HUES48 (cell line): Measurements from ENCODE around the gene TCOF1.

ENCODE experiments used
- H3K27ac ChIP-seq: one replicate; pipeline ENCODE4 v1.7.0; 2013; ENCODE audit warnings: low read depth, low read length, inconsistent platforms
- H3K27me3 ChIP-seq: 2 replicates; pipeline ENCODE4 v1.6.1; 2013; ENCODE audit warnings: mild to moderate bottlenecking, low read length; ENCODE audit not compliant: control insufficient read depth, insufficient read depth
- H3K36me3 ChIP-seq: 2 replicates; pipeline ENCODE4 v1.6.1; 2013; ENCODE audit warnings: low read length; ENCODE audit not compliant: control insufficient read depth, insufficient read depth
- H3K4me1 ChIP-seq: 2 replicates; pipeline ENCODE4 v1.6.1; 2013; ENCODE audit warnings: mild to moderate bottlenecking, low read length; ENCODE audit not compliant: control insufficient read depth, insufficient read depth
- H3K4me3 ChIP-seq: 2 replicates; pipeline ENCODE4 v1.5.1; 2013; ENCODE audit warnings: mild to moderate bottlenecking, low read depth, low read length
- H3K9ac ChIP-seq: 2 replicates; pipeline ENCODE4 v1.6.1; 2013; ENCODE audit warnings: mild to moderate bottlenecking, low read depth, low read length, moderate library complexity
- H3K9me3 ChIP-seq: 2 replicates; pipeline ENCODE4 v1.6.1; 2013; ENCODE audit warnings: low read length; ENCODE audit not compliant: control insufficient read depth, insufficient read depth

The TCOF1 gene

GRCh38 chr5:150441813-150442698 lies 84.6 kb downstream of the TCOF1 start:
- no peaks in the 10 kb centered on the region for H3K9me3 ChIP-seq
- no peak overlapping the region for H3K4me3 ChIP-seq
- H3K36me3 ChIP-seq, result peaks cover 41% of the 10 kb centered on the region
- H3K27ac ChIP-seq, result peak overlapping the region; percentile 72
- H3K4me1 ChIP-seq, result peaks cover 2% of the 10 kb centered on the region; the same call in 1 of the 2 replicates
- no peak overlapping the region for H3K9ac ChIP-seq
- no peaks in the 10 kb centered on the region for H3K27me3 ChIP-seq

DNA sequence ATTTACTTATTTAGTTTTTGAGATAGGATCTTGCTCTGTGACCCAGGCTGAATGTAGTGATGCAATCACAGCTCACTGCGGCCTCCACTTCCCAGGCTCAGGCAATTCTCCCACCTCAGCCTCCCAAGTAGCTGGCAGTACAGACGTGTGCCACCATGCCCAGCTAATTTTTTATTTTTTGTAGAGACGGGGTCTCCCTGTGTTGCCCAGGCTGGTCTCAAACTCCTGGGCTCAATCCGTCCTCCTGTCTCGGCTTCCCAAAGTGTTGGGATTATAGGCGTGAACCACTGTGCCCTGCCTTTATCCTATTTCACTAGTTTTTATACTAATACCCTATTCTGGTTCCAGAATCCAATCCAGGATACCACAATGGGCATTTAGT lies 85.2 kb downstream of the TCOF1 start:
- H3K9ac ChIP-seq, result no peak overlapping the region
- no peaks in the 10 kb centered on the region for H3K9me3 ChIP-seq
- no peak overlapping the region for H3K27ac ChIP-seq
- H3K4me3 ChIP-seq, result no peak overlapping the region
- H3K27me3 ChIP-seq, result no peaks in the 10 kb centered on the region
- H3K36me3 ChIP-seq, result peaks cover 48% of the 10 kb centered on the region
- H3K4me1 ChIP-seq, result peaks cover 4% of the 10 kb centered on the region

DNA sequence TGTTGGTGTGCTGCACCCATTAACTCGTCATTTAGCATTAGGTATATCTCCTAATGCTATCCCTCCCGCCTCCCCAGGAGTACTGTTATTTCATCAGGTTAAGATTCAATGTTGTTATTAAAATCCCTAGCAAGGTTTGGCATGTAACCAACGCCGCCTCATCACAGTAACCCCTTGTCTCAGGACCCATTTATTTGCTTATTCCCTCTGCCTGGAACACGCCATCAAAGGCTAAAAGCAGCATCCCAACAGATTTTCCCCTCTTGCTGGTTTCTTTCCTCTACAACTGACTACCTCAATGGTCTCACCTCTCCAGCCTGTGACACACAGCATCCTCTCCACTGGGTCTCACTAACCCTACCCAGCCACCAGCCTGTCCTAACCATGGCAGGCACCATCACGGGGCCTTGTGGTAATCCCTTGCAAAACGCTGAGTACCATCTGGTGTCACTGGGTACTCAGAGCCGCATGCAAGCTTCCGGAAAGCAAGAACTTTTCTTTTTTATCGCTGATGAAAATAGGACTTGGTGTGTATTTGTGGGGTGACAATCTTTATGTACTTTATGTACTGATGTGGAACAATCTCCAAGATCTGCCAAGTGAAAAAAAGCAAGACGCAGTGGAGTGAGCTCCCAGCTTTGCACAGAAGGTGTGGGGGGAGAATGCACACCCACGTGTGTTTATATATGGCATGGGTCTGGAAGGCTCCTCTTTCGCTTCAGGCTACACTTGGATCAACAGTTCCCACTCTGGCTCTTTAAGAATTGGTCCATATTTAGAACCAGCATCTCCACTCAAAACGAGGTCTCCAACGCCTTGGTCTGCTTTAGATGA lies 86.0 kb downstream of the TCOF1 start:
- Histone ChIP-seq H3K27me3 (no peaks in the 10 kb centered on the region), H3K27ac (peak overlapping the region; percentile 11), H3K9me3 (no peaks in the 10 kb centered on the region), H3K4me1 (peaks cover 11% of the 10 kb centered on the region), H3K36me3 (peaks cover 55% of the 10 kb centered on the region), H3K9ac (no peak overlapping the region), H3K4me3 (no peak overlapping the region)

DNA sequence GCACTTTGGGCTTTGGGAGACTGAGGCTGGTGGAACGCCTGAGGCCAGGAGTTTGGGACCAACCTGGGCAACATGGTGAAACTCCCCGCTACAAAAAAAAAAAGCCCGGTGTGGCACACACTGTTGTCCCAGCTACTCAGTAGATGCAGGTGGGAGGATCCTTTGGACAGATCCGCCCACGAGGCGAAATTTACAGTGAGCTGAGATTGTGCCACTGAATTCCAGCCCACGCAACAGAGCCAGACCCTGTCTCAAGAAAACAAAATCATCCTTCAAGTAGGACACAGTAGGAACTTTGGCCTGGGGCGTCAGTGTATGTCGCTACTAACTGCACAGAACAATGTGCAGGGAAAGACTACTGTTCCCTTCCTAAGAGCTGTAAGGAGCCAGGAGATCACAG lies 87.3 kb downstream of the TCOF1 start:
- Histone ChIP-seq H3K4me1 (peaks cover 11% of the 10 kb centered on the region), H3K9ac (no peak overlapping the region)

DNA sequence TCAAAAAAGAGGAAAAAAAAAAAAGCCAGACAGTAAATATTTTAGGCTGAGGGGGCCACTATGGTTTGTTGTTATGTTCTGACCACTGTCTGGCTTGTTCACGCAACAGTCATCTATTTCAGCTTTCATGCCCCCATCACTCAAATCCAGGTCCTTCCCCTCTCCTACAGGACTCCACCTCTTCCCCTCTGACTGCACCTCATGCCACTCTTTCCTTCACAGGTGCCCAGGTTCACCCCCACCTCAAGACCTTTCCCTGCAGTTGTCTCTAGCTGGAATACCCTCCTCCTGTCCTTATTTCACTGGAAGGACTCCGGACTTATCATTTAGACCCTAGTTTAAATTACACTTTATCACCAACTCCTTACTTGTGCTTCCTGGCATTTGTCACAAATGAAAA lies 88.6 kb downstream of the TCOF1 start:
- Histone ChIP-seq H3K36me3 (peaks cover 59% of the 10 kb centered on the region), H3K27me3 (no peaks in the 10 kb centered on the region), H3K27ac (peak overlapping the region; percentile 99), H3K9me3 (no peaks in the 10 kb centered on the region), H3K4me3 (no peak overlapping the region), H3K4me1 (peaks cover 10% of the 10 kb centered on the region), H3K9ac (no peak overlapping the region)

More for the DNA sequence above, 87.3 kb downstream of the TCOF1 start:
- H3K27ac ChIP-seq, result no peak overlapping the region
- H3K36me3 ChIP-seq, result peaks cover 59% of the 10 kb centered on the region
- H3K9me3 ChIP-seq, result no peaks in the 10 kb centered on the region
- no peak overlapping the region for H3K4me3 ChIP-seq
- no peaks in the 10 kb centered on the region for H3K27me3 ChIP-seq

GRCh38 chr5:150446583-150446982 lies 89.1 kb downstream of the TCOF1 start:
- Histone ChIP-seq H3K27me3 (no peaks in the 10 kb centered on the region), H3K36me3 (peaks cover 59% of the 10 kb centered on the region), H3K9ac (no peak overlapping the region), H3K9me3 (no peaks in the 10 kb centered on the region), H3K4me1 (peaks cover 9% of the 10 kb centered on the region), H3K4me3 (no peak overlapping the region), H3K27ac (peak overlapping the region; percentile 99)

- Histone ChIP-seq H3K27ac (peak overlapping the region; percentile 99), H3K9me3 (no peaks in the 10 kb centered on the region), H3K4me1 (peaks cover 9% of the 10 kb centered on the region), H3K4me3 (no peak overlapping the region), H3K9ac (no peak overlapping the region), H3K36me3 (peaks cover 59% of the 10 kb centered on the region), H3K27me3 (no peaks in the 10 kb centered on the region)
Measured at GRCh38 chr5:150447188-150447587, 89.7 kb downstream of the TCOF1 start.

- Histone ChIP-seq H3K9me3 (no peaks in the 10 kb centered on the region), H3K9ac (peak overlapping the region; percentile 98), H3K27ac (peak overlapping the region; percentile 99), H3K4me3 (peak overlapping the region; percentile 81), H3K4me1 (peaks cover 9% of the 10 kb centered on the region), H3K27me3 (no peaks in the 10 kb centered on the region), H3K36me3 (peaks cover 55% of the 10 kb centered on the region)
Measured at GRCh38 chr5:150448334-150448733, 90.8 kb downstream of the TCOF1 start.

DNA sequence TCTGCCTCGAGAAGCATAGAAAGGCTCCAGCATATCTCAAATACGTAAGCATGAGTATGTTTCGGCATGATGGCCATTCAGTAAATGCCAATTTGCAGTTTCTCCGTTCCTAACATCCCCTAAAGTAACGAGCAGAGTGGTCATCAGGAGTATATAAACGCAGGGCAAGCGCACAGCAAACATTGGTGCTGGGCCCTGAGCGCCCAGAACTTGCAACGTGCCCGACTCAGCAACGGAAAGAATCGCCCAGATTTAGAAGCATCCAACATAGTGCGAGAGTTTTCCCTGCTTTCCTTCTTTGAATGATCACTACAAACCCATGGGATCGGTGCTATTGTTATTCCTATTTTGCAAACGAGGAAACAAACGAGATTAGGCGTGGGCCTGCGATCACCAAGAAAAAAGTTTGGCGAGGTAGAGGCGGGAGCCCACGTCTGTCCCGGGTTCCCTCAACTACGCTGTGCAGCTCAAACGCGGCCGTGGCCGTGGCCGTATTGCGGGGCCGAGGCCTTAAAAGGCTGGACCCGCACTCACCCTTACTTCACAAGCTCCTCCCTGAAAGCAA lies 91.5 kb downstream of the TCOF1 start:
- Histone ChIP-seq H3K27me3 (no peaks in the 10 kb centered on the region), H3K9me3 (no peaks in the 10 kb centered on the region), H3K4me1 (peaks cover 9% of the 10 kb centered on the region), H3K9ac (peak overlapping the region; percentile 98), H3K36me3 (peaks cover 48% of the 10 kb centered on the region), H3K4me3 (peak overlapping the region; percentile 81), H3K27ac (peak overlapping the region; percentile 99)
